Tibial nerve (tissue), 4 donors: ENCODE results near the gene ATG9B.

ENCODE experiments used
- CTCF ChIP-seq, 5 experiments: fragments of 200-600 bp in 3 of 5; fragments of 450-650 bp in 2 of 5; sonication (generic) in 3 of 5; IDR thresholded peaks; one replicate each; pipeline ENCODE4 v1.5.1; 2016 to 2019; ENCODE audit warnings: antibody characterized with exemption in 5 of 5, mild to moderate bottlenecking in 3 of 5, moderate library complexity in 2 of 5
- EP300 ChIP-seq, 2 donors: sonication (generic); formaldehyde crosslinking; IDR thresholded peaks; one replicate each; pipeline ENCODE4 v1.6.1; 2017; ENCODE audit warnings: antibody characterized with exemption in 2 of 2, mild to moderate bottlenecking in 1 of 2
- POLR2A ChIP-seq, 2 donors: fragments of 450-650 bp; IDR thresholded peaks; one replicate each; pipeline ENCODE4 v1.6.1; 2017; ENCODE audit warnings: antibody characterized with exemption in 2 of 2, mild to moderate bottlenecking in 2 of 2, moderate library complexity in 2 of 2

- TF ChIP-seq CTCF (IDR thresholded peaks at IDR 0.05) = peak in 2 of 5 experiments; percentile 27 to 28
- peak; percentile 93 to 98 for TF ChIP-seq EP300 (IDR thresholded peaks at IDR 0.05)
- peak; percentile 77 to 97 for TF ChIP-seq POLR2A (IDR thresholded peaks at IDR 0.05)
Measured at GRCh38 chr7:151057989-151058780, 33.9 kb upstream of the ATG9B start.
